Body of pancreas (tissue), 4 donors: Measurements from ENCODE around the gene C6orf62.

Experiments used
- POLR2A ChIP-seq, 3 donors: fragments of 450-650 bp; IDR thresholded peaks; one replicate each; pipeline ENCODE4 v1.6.1; 2016; ENCODE audit warnings: antibody characterized with exemption in 3 of 3, mild to moderate bottlenecking in 2 of 3
- TF ChIP-seq, protein P1 (sequence below), 7 experiments: fragments of 450-650 bp in 4 of 7; fragments of 200-600 bp in 3 of 7; sonication (generic) in 3 of 7; IDR thresholded peaks; one replicate each; pipeline ENCODE4 v1.5.1; 2016 to 2019; ENCODE audit warnings: antibody characterized with exemption in 7 of 7

DNA sequence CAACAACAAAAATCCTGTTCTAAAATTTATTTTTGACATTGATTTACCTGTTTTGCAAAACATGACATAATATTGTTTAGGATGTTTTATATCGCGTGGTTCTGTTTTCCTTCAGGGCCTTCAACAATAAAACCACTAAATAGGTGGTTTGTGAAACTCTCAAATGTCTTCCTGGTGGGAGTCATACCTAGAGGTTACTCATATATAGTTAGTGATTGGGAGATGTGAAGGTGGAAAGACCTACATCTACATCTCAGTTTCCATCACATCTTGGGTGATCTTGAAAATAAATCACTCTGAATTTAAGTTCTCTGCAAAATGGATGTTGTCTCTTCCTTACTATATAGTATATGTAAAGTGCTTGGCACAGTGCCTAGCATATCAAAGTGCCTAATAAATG is 22.9 kb downstream of the C6orf62 start:
- TF ChIP-seq, protein P1, sequence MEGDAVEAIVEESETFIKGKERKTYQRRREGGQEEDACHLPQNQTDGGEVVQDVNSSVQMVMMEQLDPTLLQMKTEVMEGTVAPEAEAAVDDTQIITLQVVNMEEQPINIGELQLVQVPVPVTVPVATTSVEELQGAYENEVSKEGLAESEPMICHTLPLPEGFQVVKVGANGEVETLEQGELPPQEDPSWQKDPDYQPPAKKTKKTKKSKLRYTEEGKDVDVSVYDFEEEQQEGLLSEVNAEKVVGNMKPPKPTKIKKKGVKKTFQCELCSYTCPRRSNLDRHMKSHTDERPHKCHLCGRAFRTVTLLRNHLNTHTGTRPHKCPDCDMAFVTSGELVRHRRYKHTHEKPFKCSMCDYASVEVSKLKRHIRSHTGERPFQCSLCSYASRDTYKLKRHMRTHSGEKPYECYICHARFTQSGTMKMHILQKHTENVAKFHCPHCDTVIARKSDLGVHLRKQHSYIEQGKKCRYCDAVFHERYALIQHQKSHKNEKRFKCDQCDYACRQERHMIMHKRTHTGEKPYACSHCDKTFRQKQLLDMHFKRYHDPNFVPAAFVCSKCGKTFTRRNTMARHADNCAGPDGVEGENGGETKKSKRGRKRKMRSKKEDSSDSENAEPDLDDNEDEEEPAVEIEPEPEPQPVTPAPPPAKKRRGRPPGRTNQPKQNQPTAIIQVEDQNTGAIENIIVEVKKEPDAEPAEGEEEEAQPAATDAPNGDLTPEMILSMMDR (IDR thresholded peaks at IDR 0.05) = no peak
- TF ChIP-seq POLR2A (IDR thresholded peaks at IDR 0.05) = no peak
